ENCODE measurements around the gene LDLRAD3.

The LDLRAD3 gene

GRCh38 chr11:36093548-36093947 lies 149.7 kb downstream of the LDLRAD3 start:
- in situ Hi-C loops (cut with HindIII; ENCODE audit: low sequenced_read_pairs) = no loop called here

- in situ Hi-C loops (cut with HindIII; ENCODE audit: low sequenced_read_pairs) = no loop called here
These were observed 150.3 kb downstream of the LDLRAD3 start for GRCh38 chr11:36094164-36094563.

- in situ Hi-C loops (cut with HindIII; ENCODE audit: low sequenced_read_pairs) = no loop called here
These were observed 151.9 kb downstream of the LDLRAD3 start for GRCh38 chr11:36095716-36096115.

DNA sequence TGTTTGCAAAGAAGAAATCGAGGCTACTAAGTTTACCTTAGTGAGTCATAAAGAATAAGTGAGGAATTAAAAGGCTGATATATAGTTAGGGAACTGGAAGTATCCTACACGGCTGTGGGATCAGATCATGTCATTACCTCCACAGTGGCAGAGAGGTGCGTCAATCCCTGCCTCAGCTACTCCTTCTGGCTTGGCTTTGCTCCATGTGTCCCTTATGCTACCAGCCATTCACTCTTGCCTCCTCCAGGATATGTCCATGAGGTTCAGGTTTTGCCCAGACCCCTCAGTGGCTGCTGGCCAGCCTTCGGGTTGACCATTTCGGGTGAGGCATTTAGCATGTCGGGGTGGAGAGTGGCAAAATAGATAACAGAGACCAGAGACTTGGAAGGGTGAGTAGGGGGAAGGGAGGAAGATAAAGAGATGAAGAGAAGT lies 153.4 kb downstream of the LDLRAD3 start:
- in situ Hi-C loops (cut with HindIII; ENCODE audit: low sequenced_read_pairs) = no loop called here

DNA sequence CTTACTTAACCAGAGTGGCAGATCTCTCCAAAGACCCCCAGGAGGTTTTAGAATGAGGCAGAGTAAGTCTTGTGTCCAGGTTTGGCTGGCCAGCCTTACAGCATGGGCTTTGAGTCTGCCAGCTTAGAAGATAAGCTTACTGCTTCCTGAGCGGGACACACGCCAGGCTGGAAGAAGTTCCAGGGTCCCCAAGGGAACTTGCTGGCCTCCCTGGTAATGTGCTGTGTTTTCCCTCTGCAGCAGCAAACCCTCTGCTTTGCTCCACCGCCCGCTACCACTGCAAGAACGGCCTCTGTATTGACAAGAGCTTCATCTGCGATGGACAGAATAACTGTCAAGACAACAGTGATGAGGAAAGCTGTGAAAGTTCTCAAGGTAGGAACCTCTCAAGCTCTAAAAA lies 154.2 kb downstream of the LDLRAD3 start:
- in situ Hi-C loops (cut with HindIII; ENCODE audit: low sequenced_read_pairs) = no loop called here

DNA sequence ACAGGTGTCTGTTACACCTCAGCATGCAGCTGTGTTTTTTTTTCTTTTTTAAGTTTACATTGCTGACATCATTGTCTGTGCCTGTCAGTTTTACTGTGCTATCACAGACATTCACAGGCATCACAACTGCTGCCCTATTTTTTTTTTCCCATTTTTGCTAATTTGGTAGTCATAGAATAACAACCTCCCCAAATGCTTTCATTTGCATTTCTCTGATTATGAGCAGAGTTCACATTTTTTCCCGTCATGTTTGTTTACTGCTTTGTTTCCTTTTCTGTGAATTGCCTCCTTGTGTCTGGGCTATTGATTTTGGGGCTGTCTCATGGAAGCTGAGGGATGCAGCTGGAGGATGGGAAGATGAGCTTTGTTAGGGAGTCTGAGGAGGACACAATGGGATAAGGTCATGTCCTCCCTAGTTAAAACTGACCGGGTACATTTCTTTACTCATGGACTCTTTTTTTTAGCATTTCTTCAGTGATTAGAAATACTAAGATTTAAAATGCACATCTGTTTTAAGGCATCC lies 155.1 kb downstream of the LDLRAD3 start:
- in situ Hi-C loops (cut with HindIII; ENCODE audit: low sequenced_read_pairs) = no loop called here

DNA sequence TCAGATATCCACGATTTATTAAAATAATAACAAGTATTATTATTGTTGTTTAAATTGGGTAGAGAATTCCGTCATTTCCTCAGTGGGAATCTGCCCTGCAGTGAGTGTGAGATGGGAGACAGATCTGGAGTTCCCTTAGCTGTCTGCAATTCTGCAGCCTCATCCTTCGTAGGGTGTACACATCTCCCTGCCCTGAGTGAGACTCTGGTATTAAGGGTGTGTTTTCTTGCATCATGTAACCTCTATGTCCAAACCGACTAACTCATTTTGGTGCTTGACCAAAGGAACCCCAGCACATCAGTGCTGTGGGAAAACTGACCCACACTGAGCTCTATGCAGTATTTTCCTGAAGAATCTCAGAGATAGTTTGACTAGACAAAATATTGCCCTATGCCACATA lies 157.6 kb downstream of the LDLRAD3 start:
- in situ Hi-C loops (cut with HindIII; ENCODE audit: low sequenced_read_pairs) = no loop called here

DNA sequence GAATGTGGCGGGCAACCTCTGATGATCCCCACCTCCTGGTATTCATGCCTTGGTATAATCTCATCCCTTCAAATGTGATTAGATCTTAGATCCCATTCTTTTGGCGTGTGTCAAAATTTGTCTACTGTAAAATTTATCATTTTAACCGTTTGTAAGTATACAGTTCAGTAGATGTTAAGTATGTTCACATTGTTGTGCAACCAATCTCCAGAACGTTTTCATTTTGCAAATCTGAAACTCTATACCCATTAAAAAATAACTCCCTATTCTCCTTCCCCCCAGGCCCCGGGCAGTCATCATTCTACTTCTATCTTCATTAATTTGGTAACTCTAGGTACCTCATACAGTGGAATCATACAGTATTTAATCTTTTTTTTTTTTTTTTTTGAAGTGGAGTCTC lies 159.0 kb downstream of the LDLRAD3 start:
- in situ Hi-C loops (cut with HindIII; ENCODE audit: low sequenced_read_pairs) = no loop called here

GRCh38 chr11:36103933-36104530 lies 160.2 kb downstream of the LDLRAD3 start:
- in situ Hi-C loops (cut with HindIII; ENCODE audit: low sequenced_read_pairs) = no loop called here

DNA sequence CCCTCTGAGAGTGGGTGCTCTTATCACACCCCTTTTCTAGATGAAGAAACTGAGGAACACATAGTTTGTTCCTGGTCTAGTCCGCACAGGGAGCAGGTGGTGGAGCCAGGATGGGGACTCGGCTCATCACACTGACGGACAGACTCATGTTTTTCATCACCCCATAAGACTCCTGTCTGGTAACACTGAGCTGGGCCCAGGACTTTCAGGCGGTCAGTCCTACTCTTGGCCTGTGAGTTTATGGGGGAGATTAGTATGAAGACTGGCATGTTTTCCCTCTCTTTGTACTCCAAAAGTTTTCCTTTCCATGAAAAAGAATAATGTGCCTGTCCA lies 160.8 kb downstream of the LDLRAD3 start:
- in situ Hi-C loops (cut with HindIII; ENCODE audit: low sequenced_read_pairs) = no loop called here

DNA sequence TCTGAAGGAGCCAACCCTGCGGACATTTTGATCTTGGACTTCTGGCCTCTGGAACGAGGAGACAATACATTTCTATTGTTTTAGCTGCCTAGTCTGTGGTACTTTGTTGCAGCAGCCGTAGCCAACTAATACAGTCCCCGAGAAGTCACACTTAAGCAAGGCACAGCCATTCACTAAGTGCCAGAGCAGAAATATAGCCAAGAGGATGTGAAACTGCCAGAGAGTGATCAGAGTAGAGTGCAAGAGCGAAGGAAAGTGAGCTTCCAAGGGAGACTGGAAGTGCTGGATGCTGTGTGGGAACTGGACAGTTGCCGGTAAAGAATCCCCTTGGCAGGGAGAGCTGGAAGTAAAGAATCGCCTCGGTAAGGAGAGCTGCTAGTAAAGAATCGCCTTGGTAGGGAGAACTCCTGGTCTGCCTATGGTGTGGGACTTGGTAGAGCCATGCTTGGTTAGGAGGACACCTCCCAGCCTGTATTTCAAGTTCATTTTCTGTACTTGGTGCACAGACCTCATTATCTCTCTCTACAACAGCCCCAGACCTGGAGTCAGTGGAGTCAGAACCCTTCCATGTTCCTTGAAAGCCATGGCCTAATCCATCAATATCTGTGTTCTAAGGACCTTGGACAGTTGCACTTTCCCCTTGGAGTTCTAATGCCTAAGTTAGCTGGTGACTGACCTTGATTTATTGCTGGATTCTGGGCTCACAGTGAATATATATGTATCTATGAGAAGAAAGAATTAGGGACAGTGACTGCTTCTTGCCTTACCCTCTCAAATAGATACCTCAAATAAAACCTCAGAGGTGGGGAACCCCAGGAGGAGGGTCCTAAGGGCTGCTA lies 162.1 kb downstream of the LDLRAD3 start:
- in situ Hi-C loops (cut with HindIII; ENCODE audit: low sequenced_read_pairs) = no loop called here

DNA sequence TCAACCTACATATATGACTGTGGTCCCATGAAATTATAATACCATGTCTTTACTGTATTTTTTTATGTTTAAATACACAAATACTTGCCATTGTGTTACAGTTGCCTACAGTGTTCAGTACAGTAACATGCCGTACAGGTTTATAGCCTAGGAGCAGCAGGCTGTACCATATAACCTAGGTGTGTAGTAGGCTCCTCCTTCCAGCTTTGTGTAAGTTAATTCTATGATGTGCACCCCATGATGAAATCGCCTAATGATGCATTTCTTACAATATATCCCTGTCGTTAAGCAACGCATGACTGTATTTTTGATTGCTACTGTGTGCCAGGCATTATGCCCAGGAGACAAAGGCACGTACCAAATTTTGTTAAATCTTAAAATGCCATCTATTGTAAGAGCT lies 163.7 kb downstream of the LDLRAD3 start:
- in situ Hi-C loops (cut with HindIII; ENCODE audit: low sequenced_read_pairs) = no loop called here

DNA sequence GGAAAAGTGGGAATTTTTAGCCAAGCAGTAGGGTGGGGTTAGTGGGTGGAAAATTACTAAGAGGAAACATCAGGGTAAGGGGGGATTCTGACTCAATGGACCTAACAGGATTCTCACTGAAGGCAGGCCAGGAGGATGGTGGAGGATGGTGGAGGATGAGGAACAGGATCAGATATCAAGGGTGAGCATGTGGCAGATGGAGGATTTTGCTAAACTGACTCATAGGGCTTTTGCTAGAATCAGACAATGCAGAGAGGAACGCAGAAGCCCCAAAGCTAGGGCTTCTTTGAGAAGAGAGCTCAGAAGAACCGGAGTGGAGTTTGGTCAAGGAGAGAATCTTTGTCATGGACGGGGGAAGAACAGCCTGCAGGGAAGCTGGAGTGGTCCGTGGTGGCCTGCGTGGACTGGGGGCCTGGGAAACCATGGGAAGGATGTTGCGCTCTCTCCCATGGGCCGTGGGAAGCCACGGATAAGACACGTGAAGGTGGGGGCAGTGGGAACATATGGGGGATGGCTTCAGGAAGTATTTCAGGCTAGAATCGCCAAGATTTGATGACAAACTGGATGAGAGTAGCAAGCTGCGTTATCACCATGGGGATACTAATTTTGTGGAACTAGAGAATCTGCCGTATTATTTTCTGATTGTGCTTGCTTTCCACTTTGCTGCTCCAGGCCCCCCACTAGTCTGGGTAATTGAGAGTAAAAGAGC lies 165.2 kb downstream of the LDLRAD3 start:
- in situ Hi-C loops (cut with HindIII; ENCODE audit: low sequenced_read_pairs) = no loop called here

DNA sequence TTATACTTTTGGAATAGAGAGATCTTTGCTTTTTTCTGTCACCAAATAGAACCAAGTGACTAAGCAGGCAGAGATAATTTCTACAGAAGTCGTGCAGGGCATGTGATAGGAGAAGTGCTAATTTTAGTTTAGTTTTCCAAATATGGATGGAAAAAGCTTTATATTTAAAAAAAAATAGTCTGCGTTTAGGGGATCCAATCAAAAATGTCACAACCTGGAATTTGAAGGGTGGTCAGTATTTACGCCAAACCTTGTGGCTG lies 165.7 kb downstream of the LDLRAD3 start:
- in situ Hi-C loops (cut with HindIII; ENCODE audit: low sequenced_read_pairs) = no loop called here

DNA sequence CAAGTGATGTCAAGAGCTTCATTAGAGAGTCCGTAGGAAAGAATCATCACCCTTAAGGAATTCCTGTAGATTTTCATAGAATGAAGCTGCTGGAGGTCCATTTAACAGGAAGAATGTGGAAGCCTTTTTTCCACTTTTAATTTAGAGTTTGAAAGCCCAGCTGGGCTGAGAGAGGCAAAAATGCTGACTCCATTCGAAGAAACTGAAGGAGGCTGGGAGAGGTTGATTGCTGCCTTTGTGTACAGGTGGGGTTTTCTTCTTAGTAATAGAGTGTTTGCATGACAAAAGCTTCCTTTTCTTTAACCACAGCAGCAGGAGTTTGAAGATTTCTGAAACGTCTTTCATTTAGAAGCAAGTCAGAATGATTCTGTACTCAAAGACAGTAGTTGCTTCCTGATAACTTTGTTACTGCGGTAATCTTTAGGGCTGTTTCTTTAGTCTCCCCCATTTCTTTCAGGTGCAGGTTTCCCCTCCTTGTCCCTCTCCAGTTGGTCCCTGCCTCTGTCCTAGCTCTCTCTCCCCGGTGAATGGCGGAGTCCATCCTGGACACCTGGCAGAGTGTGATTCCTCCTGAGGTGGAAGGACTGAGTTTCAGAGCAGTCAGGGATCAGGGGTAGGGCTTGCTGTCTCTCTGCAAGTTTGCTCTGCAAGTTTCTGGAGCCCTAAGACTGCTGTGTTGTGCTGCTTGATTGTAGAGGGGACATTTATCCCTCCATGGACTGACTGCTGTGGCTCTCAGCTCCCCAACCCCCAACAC lies 166.2 kb downstream of the LDLRAD3 start:
- in situ Hi-C loops (cut with HindIII; ENCODE audit: low sequenced_read_pairs) = no loop called here

GRCh38 chr11:36110668-36111410 lies 167.0 kb downstream of the LDLRAD3 start:
- in situ Hi-C loops (cut with HindIII; ENCODE audit: low sequenced_read_pairs) = no loop called here

DNA sequence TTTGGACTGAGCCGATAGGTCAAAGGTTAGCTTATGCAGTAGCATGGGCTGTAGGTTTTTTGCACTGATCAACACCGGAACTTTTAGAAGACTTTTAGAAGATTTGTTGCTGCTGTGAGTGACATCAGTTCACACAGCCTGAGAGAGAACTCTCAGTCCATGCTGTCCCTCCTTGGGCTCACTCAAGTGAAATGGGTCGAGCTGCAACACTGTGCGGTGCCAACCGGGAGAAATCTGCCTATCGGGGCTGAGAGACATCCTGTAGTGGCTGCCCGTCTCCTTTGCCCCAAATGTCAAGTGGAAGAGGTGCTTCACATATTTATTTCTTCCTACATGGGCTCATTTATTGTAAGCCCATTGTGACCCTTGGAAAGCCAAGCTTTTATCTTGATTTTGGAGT lies 170.2 kb downstream of the LDLRAD3 start:
- in situ Hi-C loops (cut with HindIII; ENCODE audit: low sequenced_read_pairs) = no loop called here

- in situ Hi-C loops (cut with HindIII; ENCODE audit: low sequenced_read_pairs) = no loop called here
These were observed 171.5 kb downstream of the LDLRAD3 start for GRCh38 chr11:36115378-36115801.

DNA sequence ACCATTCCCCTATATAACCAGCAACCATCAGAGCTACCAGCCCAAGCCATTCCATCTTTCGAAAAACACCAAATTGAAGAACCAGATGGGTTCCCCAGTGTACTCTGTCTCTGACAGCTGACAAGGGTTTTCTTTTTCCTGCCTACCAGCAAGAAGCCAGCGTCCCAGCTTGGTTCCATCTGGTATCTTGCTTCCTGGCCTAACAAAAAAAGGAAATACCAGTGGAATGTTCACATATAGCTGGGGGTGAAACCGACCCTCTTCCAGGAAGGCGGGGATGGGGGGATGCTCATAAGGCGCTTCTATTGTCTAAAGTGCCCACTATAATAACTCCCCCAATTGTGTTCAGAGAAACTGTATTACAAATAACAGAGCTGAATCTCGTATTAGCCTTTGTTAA lies 172.3 kb downstream of the LDLRAD3 start:
- in situ Hi-C loops (cut with HindIII; ENCODE audit: low sequenced_read_pairs) = no loop called here

DNA sequence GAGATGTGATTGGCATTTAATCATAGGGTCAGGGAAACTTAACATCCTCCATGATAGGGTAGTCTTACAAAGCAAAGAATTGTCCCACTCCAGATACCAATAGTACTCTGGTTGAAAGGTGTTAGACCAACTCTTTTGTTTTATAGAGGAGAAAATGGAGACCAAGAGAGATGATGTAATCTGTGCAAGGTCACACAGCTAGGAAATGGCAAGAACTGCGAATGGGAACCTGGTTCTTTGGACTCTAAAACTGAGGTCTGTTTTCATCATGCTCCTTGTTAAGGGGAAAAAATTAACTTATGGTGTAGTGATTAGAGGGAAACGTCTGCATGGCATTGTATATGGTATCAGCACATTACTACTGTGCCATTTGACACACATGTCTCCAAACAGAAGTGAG lies 174.2 kb downstream of the LDLRAD3 start:
- in situ Hi-C loops (cut with HindIII; ENCODE audit: low sequenced_read_pairs) = no loop called here

DNA sequence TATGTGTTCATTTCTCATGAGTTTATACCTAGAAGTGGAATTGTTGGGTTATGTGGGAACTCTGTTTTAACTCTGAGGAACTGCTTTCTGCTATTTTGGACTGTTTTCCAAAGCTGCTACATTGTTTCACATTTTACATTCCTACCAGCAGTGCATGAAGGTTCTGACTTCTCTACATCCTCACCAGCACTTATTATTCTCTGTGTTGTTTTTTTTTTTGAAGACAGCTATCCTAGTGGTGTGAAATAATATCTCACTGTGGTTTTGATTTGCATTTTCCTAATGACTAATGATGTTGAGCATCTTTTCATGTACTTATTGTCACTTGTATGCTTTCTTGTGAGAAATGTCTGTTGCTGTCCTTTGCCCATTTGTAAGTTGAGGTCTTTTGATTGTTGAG lies 175.4 kb downstream of the LDLRAD3 start:
- in situ Hi-C loops (cut with HindIII; ENCODE audit: low sequenced_read_pairs) = no loop called here
